ENCODE results near the gene ACOD1. TPM values are rescaled to one million over a fixed set of nuclear protein-coding genes. Genes with fewer than 3 reads are reported as not detected.
"Not testable (repeated sequence)": the region's sequence is repeated elsewhere in the genome, so short reads cannot be mapped to it uniquely, and the experiment has no call there.

The ACOD1 gene
- total RNA-seq, result not detected in 2 replicates

GRCh38 chr13:76948149-76948548, at the start of gene ACOD1:
TSS of gene ACOD1 (plus strand) at chr13:76948511. CDS start at chr13:76948559, 48 bp downstream.
- H3K4me3 ChIP-seq (ENCODE audit: low read depth, low read length), result no peak within 1 kb of the TSS
- TF ChIP-seq CTCF (conservative IDR thresholded peaks at IDR 0.05; ENCODE audit: low read depth, low read length), result no peak
- no peak for DNase-seq (ENCODE audit: low read depth)

- not testable (repeated sequence) for DNase-seq (ENCODE audit: low read depth); H3K4me3 ChIP-seq (ENCODE audit: low read depth, low read length)
These were observed 49.2 kb upstream of the ACOD1 start for GRCh38 chr13:76899066-76899465.

- DNase-seq (ENCODE audit: low read depth), result no peak
- no peak overlapping the region for H3K4me3 ChIP-seq (ENCODE audit: low read depth, low read length)
- TF ChIP-seq CTCF (conservative IDR thresholded peaks at IDR 0.05; ENCODE audit: low read depth, low read length), result peak; percentile 100
These were observed 44.7 kb upstream of the ACOD1 start for GRCh38 chr13:76903544-76904162.

- no peak for TF ChIP-seq CTCF (conservative IDR thresholded peaks at IDR 0.05; ENCODE audit: low read depth, low read length)
- H3K4me3 ChIP-seq (ENCODE audit: low read depth, low read length), result no peak overlapping the region
- DNase-seq (ENCODE audit: low read depth), result no peak
These were observed 43.8 kb upstream of the ACOD1 start for GRCh38 chr13:76904507-76904906.

- no peak for TF ChIP-seq CTCF (conservative IDR thresholded peaks at IDR 0.05; ENCODE audit: low read depth, low read length)
- no peak overlapping the region for H3K4me3 ChIP-seq (ENCODE audit: low read depth, low read length)
- DNase-seq (ENCODE audit: low read depth), result no peak
These were observed 35.8 kb upstream of the ACOD1 start for GRCh38 chr13:76912476-76912875.

GRCh38 chr13:76913898-76914297, 34.4 kb upstream of the ACOD1 start:
- no peak for TF ChIP-seq CTCF (conservative IDR thresholded peaks at IDR 0.05; ENCODE audit: low read depth, low read length)
- no peak overlapping the region for H3K4me3 ChIP-seq (ENCODE audit: low read depth, low read length)
- DNase-seq (ENCODE audit: low read depth), result no peak

- DNase-seq (ENCODE audit: low read depth), result no peak
- no peak overlapping the region for H3K4me3 ChIP-seq (ENCODE audit: low read depth, low read length)
- TF ChIP-seq CTCF (conservative IDR thresholded peaks at IDR 0.05; ENCODE audit: low read depth, low read length), result no peak
These were observed 31.2 kb upstream of the ACOD1 start for GRCh38 chr13:76917095-76917494.

- not testable (repeated sequence) for H3K4me3 ChIP-seq (ENCODE audit: low read depth, low read length)
- peak; percentile 18 for DNase-seq (ENCODE audit: low read depth)
These were observed 30.4 kb upstream of the ACOD1 start for GRCh38 chr13:76917755-76918481.
